HG03175 (cell line): ENCODE data around the gene RPL22.

Source experiments
- ATAC-seq: cut with Tn5 transposase; IDR thresholded peaks from one replicate; pipeline ENCODE4 v1.9.1; 2021; ENCODE audit warnings: mild to moderate bottlenecking, moderate library complexity; ENCODE audit not compliant: unreplicated experiment

The RPL22 gene

GRCh38 chr1:6175411-6175828 lies 24.0 kb downstream of the RPL22 start:
- no peak for ATAC-seq

DNA sequence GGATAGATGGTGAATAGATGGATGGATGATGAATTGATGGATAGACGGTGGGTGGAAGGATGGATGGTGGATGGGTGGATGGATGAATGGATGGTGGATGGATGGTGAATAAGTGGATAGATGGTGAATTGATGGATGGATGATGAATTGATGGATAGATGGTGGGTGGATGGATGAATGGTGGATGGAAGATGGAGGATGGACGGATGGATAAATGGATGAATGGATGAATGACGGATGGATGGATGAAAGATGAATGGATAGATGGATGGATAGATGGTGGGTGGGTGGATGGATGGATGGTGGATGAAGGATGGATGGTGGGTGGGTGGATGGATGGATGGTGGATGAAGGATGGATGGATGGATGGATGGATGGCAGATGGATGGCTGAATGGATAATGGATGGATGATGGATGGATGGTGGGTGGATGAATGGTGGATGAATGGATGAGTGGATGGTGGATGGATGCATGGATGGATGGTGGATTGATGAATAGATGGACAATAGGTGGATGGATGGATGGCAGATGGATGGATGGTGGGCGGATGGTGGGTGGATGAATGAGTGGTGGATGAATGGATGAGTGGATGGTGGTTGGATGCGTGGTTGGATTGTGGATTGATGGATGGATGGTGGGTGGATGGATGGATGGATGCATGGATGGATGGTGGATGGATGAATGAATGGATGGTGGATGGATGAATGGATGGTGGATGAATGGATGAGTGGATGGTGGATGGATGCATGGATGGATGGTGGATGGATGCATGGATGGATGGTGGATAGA lies 24.6 kb downstream of the RPL22 start:
- no peak for ATAC-seq

DNA sequence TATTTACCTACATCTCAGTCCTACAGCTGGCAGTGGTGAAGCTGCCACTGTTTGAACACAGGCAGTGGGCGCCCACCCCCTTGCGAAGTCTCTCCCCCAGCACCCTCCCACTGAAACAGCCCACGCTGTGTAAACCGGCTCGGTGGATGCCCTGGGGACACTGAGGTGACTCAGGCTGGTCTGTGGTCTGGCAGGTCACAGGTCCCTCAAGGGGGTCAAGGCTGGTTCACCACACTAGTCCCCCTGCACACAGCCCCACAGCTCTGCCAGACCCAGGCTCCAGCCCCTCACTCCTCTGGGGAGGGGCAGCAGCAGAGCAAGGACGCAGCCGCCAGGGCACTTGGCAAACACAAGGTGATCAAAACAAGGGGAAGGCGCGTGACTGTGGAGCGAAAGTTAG lies 26.8 kb downstream of the RPL22 start:
- ATAC-seq: no peak

DNA sequence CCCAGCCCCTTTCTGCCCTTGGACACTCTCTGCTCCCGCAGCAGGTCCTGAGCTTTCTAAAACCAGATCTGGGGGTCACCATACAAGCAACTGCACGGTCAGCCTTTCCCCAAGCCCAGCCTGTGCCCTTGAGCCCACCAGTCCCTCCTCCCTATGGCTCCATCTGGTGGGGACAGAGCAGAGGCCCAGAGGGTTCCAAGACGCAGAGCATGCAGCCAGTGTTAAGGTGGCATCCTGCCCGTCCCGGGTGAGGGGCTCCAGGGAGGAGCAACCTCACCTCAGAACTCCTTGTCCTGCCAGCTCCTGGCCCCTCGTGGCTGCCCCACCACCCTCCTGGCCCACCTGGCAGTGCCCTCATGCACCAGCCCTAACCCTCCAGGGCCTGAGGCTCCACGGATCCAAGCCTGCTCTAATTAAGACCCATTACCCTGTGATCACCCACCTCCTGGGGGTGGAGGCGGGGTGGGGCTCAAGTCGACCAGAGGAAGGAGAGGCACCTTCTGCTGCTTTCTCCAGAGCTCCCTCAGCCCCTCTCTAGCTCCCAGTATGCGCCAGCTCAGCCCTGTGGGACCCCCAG lies 27.8 kb downstream of the RPL22 start:
- no peak for ATAC-seq

GRCh38 chr1:6170742-6171201 lies 28.6 kb downstream of the RPL22 start:
- ATAC-seq: no peak

GRCh38 chr1:6170116-6170741 lies 29.2 kb downstream of the RPL22 start:
- no peak for ATAC-seq

GRCh38 chr1:6168947-6169586 lies 30.3 kb downstream of the RPL22 start:
- ATAC-seq: no peak

DNA sequence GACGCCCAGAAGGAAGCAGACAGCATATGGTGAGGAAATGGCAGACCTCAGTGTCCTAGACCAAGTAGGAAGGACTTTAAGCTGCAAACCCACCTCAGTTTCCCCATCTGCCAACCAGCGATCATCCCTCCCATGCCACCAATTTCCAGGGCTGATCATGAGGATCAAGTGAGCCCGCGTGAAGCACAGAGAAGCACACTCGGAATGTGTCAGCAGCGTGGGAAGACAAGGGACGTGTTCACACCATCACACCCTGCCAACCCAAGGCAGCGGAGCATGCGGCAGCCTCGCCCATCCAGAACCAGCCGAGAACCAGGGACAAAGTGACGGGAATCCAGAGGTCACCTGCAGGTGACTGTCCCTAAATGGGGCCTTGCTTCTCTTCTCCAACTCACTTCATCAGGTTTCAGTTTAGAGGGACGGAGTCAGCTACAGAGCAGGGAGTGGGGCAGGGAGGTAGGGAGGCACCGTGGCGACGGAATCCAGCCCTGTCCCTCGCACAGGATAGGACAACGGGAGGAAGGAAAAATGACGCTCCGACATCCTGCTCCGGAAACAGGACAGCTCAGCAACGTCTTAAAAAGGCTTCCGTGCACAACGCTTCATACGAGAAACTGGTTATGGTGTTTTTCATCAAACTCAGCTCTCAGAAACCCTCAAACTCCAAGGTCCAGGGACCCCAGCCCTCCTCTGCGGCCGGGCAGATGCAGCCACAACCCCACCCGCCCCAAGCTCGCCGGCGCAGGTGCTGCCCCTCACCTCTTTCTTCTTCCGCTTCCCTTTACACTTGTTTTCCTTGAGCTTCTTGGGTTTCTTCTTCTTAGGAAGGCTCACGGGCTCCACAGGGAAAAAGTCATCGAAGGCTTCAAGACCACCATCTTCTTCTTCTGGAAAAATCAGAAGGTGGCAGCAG lies 31.7 kb downstream of the RPL22 start:
- ATAC-seq: no peak

- ATAC-seq: no peak
These were observed 32.6 kb downstream of the RPL22 start for GRCh38 chr1:6166655-6167390.

DNA sequence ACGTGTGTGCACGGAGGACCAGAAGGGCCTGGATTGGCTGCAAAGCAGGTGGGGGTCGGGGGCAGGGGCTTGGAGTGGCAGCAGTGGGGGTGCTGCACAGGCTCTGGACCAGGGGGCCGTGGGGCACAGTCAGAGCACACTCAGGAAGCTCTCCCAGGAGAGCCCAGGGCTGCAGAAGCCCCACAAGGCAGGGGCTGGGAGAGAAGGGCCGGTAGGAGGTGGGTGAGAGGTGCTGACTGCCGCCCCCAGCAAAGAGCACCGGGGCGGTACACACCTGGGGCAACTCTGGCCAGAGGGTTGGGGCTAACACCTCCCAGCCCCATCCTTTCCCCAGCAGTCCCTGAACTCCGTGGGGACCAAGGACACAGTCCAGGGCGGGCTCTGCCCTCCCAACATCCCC lies 33.2 kb downstream of the RPL22 start:
- no peak for ATAC-seq

DNA sequence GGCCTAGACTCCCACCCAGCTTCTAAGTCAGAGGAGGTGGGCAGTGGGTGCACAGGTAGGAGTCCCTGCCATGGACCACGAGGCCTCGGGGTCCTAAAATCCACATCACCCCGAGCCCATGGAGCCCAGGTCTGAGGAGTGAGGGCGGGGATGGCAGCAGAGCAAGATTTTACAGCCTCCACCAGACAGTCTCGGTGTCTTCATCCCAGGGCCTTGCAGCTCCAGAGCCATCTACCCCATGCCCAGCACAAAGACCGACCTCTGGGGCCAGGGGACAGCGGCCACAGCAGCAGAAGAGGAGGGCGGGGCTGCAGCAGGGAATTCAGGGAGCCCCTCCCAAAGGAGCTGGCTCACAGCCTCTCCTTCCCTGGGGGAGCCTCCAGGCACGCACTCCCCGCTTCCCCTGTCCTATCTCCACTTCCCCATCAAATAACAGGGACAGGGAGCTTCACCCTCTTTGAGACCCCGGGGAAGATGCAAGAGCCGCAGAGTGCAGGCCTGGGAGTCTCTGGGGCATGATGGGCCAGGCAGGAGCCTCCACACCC lies 33.9 kb downstream of the RPL22 start:
- no peak for ATAC-seq

GRCh38 chr1:6165027-6165426 lies 34.4 kb downstream of the RPL22 start:
- ATAC-seq: no peak

GRCh38 chr1:6163973-6164617 lies 35.3 kb downstream of the RPL22 start:
- no peak for ATAC-seq

DNA sequence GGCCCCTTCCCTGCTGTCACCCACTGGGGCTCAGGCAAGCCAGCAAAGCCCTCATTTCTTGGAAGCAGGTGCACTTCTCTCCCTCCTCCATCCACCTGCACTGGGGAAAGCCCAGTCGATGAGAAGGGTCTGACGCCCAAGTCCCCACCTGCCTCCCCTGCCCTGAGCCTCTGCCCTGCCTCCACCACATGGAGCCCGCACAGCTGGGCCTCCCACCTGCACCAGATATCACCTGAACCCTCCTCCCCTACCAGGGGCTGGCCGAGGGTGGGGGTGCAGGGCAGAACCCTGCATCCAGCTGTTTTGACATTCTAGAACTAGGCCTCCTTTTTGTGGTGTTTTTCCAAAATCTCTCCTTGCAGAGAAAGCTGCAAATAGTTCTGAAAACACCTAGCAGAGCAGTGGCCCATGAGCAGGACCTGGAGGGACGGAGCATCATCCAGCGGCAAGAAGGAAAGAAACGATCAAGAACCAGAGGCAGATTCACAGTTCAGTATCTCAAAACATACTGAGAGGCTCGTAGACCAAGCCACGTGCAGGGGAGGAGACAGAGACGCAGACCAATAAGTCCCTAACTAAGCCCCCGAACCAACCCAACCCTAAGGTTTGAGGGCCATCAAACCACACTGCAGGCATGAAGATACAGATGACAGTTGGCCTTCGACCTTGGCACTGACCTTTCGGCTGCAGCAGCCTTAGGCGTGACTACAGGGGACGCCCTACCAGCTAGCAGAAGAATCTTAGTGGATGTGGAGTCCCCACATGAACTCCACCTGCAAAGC lies 36.0 kb downstream of the RPL22 start:
- ATAC-seq: no peak

DNA sequence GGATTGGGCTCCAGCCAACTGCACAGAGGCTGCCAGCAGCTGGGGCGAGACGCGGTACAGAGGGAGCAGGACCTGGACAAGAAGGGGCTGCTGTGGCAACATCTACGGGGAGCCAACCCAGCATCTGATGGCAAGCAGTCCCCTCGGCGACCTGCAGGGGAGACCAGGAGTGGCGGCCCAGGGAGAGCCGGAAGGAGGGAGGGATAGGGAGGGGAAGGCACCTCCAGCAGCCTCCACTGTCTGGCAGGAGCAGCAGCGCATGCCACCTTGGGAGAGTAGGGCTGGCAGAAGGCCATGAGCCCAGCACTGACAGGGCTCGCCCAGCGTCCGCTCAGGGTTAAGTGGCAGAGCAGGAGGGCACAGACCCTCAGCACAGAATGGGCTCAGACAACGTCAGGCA lies 36.6 kb downstream of the RPL22 start:
- ATAC-seq: no peak

GRCh38 chr1:6162341-6162740 lies 37.1 kb downstream of the RPL22 start:
- no peak for ATAC-seq

GRCh38 chr1:6158181-6158580 lies 41.2 kb downstream of the RPL22 start:
- no peak for ATAC-seq

DNA sequence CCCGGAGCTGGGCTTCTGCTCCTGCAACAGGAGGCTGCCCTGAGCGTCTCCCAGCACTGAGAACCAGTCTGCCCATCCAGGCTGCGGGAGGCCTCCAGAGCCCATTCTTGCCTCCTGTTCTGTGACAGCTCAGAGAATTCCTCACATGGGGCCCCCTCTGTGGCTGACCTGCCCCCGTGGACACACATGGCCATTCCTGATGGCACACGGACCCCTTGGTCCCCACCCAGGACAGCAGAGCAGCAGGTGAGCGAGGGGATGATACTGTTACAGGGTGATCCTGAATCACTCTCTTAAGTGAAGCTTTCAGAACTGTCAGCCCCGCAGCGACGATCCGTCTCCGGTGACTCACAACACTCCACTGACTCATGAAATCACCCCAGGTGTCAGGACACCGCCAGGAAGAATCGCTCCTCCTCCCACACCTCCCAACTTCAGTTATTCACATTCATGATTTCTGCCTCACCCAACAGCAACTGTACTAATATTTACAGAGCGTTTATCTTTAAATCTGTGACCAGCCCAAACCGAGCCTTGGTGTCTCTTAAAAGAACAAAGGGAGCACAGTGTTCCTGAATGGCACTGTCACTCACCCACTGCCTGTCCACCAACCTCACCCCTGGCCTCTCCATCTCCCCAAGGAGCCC lies 41.7 kb downstream of the RPL22 start:
- ATAC-seq: no peak
